HG02885 (cell line): ENCODE measurements around the gene SUPT20HL1.
"Not testable (repeated sequence)": the region's sequence is repeated elsewhere in the genome, so short reads cannot be mapped to it uniquely, and the experiment has no call there.

Experiments used
- ATAC-seq: cut with Tn5 transposase; IDR thresholded peaks from one replicate; pipeline ENCODE4 v1.9.1; 2021; ENCODE audit warnings: mild to moderate bottlenecking; ENCODE audit not compliant: unreplicated experiment, poor library complexity

Gene SUPT20HL1

DNA sequence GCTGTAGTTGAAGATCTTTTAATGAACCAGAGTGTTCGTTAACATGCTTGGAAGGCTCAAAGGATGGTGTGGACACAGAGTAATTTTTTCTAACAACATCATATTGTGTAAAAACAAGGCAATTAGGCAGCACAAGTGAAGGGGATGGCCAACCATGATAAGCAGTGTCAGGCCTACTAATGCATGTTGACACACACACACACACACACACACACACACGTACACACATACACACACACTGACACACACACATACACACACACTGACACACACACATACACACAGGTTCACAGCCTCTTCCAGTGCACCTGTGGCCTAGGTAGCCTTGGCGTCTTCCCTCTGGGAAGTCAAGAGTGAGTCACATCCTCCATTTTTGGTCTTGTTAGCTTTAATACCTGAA lies at the start of gene SUPT20HL1:
TSS of gene SUPT20HL1 (plus strand) at position 368 of the 400 bp plus-strand sequence. CDS start 2,122 bp downstream, outside the sequence.
- ATAC-seq: no peak

DNA sequence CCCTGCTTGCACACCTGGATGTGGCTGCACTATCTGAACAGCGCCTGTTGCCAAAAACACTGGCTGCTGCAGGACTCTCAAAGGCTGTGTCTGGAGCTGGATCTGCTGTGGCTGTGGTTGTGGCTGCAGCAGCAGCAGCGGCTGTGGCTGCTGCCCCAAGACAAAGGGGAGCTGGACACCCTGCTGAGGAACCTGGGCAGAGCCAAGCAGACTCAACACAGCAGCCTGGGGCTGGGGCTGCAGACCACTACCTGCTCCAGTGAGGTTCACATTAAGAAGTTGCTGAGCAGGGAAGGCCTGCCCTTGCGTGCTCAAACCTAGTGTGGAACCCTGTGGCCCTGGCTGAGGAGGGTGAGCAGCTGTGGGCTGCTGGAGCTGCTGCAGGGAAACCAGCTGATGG lies 49.5 kb upstream of the SUPT20HL1 start:
- not testable (repeated sequence) for ATAC-seq

DNA sequence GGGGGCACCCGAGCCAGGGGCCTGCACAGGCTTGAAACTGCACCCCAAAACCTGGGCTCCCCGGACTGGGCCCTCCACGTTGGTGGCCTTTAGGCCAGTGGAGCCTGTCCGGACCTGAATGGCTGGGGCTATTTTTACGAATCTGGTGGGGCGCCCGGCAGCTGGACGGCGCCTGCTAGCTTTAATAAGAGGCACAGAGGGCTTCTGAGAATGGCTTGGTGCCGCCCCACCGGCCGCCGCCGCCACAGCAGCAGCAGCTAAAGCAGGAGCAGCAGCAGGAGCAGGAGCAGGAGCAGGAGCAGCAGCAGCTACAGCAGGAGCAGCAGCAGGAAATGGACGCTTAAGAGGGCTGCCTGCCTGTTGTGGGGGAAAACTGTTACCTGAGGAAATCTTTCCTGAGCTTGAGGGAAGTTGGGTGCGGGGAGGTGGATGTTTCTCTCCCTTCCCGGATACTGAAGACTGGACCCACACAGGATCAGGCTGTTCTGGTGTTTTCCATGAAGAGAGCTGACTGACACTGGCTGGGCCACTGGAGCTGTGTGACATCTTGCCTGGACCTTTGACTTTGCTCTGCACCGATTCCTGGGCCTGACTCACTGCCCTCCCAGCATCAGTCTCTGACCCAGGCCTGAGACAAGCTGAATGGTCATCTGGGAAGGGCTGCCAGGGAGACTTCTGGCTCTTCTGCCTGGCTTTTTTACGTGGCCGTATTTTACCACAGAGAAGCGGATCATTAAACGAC lies 48.8 kb upstream of the SUPT20HL1 start:
- not testable (repeated sequence) for ATAC-seq

DNA sequence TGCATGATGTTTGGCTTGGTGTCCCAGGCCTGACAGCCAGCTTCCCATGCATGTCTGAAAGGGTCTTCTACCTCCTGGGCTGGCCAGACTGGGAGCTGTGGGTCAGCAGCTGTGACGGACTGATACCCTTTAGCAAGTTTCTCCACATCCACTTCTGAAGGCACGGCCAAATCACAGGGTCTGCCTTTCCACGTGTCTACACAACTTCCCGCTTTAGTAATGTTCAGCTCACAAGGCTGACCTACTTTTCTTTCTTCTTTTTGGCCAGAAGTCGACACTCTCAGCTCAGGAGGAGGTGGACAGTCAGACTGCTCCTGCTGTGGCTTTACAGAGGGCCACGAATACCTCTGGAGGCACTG lies 48.2 kb upstream of the SUPT20HL1 start:
- not testable (repeated sequence) for ATAC-seq

DNA sequence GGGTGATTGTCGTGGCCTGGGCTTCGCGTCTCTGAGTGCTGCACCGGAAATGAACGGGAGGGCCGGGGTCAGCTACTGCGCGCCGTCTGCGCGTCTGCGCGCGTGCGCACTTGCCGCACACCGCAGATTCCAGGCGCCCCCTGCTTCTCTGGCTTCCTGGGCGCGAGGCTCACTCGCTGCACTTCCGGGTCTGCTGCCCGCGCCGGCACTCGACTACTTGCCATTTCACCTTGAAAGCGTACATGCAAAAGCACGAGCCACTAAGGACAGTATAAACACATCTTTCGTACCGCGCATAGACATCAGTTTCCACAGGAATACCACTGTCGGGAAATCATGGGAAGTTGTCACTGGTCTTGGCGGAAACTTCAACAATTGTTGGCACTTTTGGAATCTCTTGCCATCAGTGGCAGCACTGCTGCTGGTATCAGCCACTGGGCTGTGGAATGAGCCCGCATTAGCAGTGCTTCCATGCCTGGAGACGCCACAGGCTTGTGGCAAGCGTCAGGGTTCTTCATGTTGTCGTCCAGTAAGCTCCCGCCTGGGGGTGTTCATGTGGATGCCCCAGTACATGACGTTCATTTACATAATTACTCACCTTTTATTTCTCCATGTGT lies 46.3 kb upstream of the SUPT20HL1 start, which contains the start of gene SUPT20HL2:
TSS of gene SUPT20HL2 (minus strand) at position 51 of the 617 bp plus-strand sequence. CDS start 754 bp downstream, outside the sequence.
- no peak for ATAC-seq

DNA sequence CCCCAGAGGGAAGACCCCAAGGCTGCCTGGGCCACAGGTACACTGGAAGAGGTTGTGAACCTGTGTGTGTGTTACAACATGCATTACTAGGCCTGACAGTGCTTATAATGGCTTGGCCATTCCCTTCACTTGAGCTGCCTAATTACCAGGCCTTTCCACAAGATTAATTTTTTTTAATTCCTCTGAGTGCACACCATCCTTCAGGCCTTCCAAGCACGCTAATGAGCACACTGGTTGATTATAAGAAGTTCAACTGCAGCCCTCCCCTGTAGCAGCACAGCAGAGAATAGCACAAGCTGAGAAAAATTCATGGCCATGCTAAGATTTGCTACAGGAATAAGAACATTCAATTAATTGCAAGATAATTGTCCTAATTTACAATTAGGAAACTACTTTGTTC lies 44.3 kb upstream of the SUPT20HL1 start:
- no peak for ATAC-seq

DNA sequence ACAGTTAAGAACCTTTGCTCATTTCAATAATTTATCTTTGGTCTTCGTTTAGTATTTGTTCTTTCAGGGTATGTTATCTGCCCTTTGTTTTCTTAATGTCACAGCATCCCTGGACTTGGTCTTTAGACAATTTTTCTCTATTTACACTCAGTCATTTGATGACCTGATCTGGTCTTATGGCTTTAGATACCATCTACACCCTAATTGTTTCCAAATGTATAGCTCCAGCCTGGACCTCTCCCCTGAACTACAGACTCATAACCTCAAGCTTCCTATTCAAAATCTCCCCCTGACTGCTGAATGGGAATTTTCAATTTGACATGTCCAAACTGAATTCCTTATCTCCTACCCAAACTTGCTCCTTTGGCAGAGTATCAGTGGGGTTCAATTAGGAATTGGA lies 42.9 kb upstream of the SUPT20HL1 start:
- no peak for ATAC-seq

DNA sequence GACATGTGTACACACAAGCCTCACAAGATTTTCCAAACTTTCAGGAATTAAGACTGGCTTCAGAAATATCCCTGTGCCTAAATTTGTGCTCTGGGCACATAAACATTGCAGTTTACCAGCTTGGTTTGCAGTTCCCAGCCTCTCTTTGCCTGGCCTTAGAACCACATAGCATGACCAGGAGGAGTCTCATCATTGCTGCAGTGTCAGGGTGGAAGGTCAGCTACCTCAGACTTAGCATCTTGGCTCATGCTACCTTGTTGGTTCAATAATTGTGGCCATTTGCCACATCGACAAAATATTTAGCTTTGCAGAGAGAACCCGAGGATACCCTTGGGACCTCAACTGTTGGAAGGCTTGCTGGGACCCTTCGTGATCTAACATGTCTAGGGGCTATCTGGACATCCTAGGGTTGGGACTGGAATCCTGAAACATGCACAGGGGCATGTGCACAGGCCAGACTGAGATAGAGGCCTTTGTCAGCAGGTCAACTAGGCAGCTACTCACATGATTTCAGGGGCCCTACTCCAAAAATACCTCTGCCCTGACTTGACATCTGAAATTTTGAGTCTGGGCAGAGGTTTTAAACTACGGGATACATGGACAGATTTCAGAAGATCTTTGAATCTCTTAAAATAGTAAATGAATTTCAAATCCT lies 38.6 kb upstream of the SUPT20HL1 start:
- ATAC-seq: no peak

DNA sequence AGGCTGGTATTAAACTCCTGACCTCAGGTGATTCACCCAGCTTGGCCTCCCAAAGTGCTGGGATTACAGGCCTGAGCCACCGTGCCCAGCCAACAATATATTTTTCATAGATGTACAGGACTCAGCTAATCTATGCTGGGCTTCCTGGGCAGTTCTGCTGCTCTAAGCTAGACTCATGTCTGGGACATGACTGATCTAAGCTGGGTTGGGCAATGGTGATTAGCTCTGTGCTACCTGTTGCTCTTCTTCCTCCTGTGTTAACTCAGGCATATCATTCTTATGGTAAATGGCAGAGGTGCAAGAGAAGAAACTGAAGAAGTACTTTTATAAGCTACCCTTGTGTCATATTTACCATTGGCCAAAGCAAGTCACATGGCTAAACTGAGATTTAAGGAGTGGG lies 35.2 kb upstream of the SUPT20HL1 start:
- no peak for ATAC-seq

DNA sequence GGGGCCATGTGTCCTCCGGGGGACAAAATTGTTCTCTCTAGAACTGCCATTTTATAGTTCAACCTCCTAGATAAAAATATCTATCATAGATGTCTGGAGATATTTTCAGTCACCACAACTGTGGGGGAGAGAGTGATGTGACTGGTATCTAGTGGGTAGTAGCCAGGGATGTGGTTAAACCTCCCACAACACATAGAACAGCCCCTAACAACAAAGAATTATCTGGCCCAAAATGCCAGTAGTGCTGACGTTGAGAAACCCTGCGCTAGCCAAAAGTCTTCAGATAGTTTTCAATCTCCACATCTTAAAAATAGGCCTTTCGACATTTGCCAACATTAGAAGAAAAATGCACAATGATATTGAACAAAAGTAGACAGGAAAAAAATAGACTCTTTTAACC lies 27.6 kb upstream of the SUPT20HL1 start:
- no peak for ATAC-seq

DNA sequence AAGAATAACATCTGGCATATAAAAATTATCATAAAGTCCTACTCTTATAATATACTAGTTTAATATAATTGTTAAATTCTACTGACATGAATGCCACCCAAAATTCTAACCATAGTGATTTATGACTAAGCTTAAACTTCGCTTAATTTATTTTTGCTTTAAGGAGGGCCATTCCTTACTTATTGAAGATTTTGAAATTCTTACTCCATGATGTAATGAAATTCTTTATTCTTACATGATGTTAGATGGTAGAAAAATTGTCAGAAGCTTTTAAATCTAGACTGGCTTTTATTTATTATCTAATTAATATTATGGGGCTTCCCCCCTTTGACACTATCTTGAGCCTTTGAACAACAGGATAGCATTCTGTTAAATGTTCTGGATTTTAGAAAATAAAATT lies 27.1 kb upstream of the SUPT20HL1 start:
- ATAC-seq: no peak

DNA sequence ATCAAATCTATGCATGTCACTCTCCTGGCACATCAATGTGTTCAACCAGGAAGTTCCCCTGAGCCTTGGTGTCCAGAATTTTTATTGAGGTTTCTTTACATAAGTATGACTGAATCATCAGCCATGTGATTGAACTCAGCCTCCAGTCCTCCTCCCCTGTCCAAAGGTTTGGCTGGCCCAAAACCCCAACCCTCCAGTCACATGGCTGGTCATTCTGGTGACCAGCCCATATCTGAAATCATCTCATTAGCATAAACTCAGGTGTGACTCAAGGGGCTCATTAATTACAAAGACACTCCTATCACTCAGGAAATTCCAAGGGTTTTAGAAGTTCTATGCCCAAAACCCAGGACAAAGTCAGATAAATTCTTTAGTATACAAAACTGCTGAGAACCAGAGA lies 26.0 kb upstream of the SUPT20HL1 start:
- no peak for ATAC-seq

DNA sequence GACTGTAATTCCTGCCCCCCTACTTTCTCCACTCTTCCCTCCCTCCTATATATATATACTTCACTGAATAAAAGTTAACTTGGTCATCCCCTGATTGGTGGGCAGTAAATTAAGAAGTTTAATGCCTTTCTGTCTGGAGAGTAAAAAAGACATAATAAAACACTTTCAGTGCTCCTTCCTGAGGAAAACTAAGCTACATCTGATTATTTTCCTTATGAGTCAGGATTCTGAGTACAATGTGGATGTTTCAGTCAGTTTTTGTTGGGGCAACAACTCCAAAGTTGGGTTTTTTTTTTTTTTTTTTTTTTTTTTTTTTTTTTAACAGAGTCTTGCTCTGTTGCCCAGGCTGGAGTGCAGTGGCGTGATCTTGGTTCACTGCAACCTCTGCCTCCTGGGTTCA lies 24.6 kb upstream of the SUPT20HL1 start:
- no peak for ATAC-seq

DNA sequence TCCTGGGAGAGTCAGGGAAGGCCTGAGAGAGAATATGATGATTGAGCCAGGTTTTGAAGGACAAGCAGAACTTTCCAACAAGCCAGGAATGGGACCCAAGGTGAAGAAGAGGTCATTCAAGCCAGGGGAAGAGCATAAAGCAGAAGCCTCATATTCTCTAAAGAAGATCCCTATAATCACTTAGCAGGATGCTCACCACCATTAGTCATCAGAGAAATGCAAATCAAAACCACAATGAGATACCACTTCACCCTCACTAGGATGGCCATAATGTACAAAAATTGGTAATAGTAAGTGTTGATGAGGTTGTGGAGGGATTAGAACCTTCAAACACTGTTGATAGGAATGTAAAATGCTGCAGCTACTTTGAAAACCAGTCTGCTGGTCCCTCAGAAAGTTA lies 20.5 kb upstream of the SUPT20HL1 start:
- ATAC-seq: no peak

DNA sequence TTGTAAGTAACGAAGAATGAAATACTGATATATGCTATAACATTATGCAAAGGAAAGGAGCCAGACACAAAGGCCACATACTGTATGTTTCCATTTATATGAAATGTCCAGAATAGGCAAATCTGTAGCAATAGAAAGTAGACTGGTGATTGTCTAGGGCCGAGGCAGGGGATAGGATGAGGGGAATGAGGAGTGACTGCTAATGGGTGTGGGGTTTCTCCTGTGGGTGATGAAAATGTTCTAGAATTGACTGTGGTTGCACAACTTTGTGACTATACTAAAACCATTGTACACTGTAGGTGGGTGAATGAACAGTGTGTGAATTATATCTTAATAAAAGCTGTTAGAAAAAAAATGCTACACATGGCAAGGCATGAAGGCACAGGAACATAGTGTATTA lies 19.9 kb upstream of the SUPT20HL1 start:
- ATAC-seq: no peak

DNA sequence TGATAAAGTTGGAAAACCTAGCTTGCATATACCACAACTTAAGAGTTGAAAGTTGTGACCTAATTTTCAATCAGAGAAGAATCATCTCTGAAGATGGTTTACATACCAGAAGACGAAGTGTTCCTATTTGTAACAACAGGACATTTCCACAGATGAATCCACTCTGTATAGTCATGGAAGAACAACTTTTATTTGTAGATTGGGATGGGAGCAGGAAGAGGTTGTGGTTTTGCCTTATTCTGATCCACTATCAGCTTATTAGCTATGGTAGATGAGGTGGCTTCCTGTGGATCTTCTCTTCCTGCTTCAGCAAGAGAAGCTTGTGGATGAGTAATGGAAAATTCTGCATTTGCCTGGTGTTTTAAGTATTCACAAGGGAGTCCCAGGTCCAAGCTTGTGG lies 18.6 kb upstream of the SUPT20HL1 start:
- no peak for ATAC-seq

DNA sequence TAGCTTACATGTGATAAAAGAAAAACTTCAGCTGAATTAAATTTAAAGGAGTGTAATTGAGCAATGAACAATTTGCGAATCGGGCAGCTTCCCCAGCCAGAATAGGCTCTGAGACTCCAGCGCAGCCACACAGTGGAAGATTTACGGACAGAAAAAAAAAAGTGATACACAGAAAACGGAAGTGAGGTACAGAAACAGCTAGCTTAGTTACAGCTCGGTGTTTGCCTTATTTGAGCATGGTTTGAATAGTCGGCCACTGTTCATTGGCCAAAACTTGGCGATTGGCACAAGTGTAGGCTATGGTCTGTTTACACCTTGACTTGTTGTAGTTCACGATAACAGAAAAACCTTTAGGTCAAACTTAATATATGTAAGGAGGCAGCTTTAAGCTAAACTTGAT lies 16.7 kb upstream of the SUPT20HL1 start:
- peak; percentile 68 for ATAC-seq

DNA sequence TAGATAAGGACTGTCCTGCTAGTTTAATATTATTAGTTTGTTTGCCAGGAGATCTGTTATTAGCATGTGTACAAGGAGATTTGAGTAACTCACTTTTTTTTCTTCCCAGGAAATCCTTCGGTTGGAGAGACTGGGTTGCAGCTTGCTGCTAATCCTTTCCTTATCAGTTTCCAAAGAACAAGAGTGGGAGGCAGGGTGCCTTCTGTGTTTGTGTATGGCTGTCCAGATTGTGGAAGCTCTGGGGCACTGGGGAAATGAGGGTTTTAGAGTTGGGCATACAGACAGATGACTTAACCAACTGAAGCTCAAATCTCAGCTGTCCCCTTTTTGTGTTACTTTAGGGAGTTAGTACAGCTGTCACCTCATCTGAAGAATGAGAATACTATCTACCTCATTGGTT lies 12.6 kb upstream of the SUPT20HL1 start:
- no peak for ATAC-seq

DNA sequence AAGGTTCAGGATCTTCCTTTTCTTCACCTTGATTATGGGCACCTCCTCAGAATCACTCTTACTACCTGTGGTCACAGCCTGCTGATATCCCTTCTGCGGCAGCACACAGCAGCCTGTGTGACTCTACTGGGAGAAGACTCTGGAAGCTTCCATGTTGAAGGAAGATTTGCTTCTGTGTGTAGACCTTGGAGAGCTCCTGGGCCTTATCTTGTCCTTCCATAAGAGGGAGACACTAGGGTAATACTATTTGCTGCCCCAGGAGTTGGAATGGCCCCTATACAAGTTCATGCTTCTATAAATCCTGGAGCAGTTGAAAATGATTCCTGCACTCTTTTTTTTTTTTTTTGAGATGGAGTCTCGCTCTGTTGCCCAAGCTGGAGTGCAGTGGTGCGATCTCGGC lies 10.2 kb upstream of the SUPT20HL1 start:
- ATAC-seq: no peak

DNA sequence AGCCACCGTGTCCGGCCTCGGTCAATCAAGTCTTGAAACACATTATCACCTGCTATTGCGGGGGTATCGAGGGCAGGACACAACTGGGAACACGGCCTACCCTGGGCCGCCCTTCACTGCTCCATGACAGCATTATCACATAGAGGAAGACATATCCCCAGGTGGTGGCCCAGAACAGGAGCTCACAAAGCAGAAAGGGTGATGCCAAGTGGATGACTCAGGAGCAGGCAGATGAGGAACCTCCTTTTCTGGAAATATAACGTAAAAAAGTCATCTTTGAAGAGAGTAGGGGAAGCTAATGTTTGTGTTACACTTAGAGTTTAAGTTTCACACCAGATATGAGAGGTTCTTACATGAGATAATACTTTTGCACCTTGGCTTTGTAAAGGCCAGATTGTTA lies 5.3 kb upstream of the SUPT20HL1 start:
- no peak for ATAC-seq

DNA sequence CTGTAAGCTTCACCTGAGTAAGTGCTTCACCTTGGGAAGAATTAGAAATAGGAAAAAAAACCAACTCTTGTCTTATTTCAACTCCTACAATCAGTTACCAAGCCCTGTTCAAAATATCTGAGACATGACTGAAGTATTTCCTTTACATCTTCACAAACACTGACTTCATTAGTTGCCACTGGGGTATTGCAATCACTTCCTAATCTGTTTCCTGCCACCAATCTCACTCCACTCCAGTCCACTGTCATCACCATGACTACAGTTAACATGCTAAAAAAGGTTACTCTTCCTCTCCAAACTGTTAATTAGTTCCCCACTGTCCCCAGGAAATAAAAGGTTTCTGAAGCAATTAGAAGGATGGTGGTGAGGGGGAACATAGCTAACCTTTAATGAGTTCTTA lies 3.3 kb upstream of the SUPT20HL1 start:
- no peak for ATAC-seq
